ENCODE measurements around the gene PPIL4.

PPIL4 gene

DNA sequence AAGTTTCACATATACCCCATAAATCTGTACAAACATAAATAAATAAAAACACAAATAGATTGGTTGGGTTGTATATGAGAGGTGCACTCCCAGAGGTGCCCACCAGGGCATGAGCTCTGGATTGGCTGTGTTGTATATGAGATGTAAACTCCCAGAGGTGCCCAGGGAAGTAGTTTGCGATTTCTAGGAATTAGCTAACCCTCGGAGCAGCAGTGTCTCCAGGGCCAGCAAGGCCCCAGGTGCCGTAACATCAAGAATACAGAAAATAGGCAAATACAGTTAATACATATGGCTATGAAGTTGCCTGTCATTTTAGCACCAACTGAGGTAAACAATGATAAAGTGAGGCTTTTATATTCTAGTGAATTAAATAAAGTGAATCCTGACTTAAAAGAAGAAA lies 14.9 kb upstream of the PPIL4 start:
- H3K4me3 ChIP-seq (ENCODE audit: low read depth in 1 of 2, low read length in 2 of 2) = no peak overlapping the region
- no peak overlapping the region for H3K27ac ChIP-seq (ENCODE audit: low read length)
- no peak overlapping the region for H3K4me2 ChIP-seq (ENCODE audit: insufficient read depth, low read length)
- H3K9me3 ChIP-seq (ENCODE audit: insufficient read depth, low read length, severe bottlenecking) = no peaks in the 10 kb centered on the region
- H3K9ac ChIP-seq (ENCODE audit: low read depth, low read length) = no peak overlapping the region
- peaks cover 8% of the 10 kb centered on the region for H3K27me3 ChIP-seq (ENCODE audit: insufficient read depth, low read length, poor library complexity)
- H4K20me1 ChIP-seq (ENCODE audit: insufficient read depth, low read length) = no peaks in the 10 kb centered on the region
- peaks cover 11% of the 10 kb centered on the region for H3K4me1 ChIP-seq (ENCODE audit: insufficient read depth, low read length)
- peak; percentile 31 for DNase-seq
- H3K79me2 ChIP-seq (ENCODE audit: insufficient read depth, low read length) = no peaks in the 10 kb centered on the region
- H3K36me3 ChIP-seq (ENCODE audit: insufficient read depth, low read length) = no peaks in the 10 kb centered on the region
- ATAC-seq (ENCODE audit: insufficient read depth, low read depth) = peak; percentile 62
- no peak for TF ChIP-seq EZH2 (IDR thresholded peaks at IDR 0.05; ENCODE audit: borderline replicate concordance, low read depth, low read length, severe bottlenecking)
- TF ChIP-seq, protein P1, sequence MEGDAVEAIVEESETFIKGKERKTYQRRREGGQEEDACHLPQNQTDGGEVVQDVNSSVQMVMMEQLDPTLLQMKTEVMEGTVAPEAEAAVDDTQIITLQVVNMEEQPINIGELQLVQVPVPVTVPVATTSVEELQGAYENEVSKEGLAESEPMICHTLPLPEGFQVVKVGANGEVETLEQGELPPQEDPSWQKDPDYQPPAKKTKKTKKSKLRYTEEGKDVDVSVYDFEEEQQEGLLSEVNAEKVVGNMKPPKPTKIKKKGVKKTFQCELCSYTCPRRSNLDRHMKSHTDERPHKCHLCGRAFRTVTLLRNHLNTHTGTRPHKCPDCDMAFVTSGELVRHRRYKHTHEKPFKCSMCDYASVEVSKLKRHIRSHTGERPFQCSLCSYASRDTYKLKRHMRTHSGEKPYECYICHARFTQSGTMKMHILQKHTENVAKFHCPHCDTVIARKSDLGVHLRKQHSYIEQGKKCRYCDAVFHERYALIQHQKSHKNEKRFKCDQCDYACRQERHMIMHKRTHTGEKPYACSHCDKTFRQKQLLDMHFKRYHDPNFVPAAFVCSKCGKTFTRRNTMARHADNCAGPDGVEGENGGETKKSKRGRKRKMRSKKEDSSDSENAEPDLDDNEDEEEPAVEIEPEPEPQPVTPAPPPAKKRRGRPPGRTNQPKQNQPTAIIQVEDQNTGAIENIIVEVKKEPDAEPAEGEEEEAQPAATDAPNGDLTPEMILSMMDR (IDR thresholded peaks at IDR 0.05; ENCODE audit: borderline replicate concordance, extremely low read depth, low read length, poor library complexity, severe bottlenecking) = peak; percentile 59
- H2AFZ ChIP-seq (ENCODE audit: low read depth, low read length) = no peak overlapping the region

DNA sequence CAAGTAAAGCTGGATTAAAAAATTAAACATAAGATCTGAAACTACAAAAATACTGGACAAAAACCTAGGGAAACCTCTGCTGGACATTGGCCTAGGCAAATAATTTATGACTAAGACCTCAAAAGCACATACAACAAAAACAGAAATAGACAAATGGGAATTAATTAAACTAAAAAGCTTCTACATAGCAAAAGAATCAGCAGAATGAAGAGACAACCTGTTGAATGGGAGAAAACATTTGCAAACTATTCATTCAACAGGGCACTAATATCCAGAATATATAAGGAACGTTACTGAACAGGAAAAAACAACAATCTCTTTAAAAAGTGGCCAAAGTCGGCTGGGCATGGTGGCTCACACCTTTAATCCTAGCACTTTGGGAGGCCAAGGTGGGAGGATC lies 13.5 kb upstream of the PPIL4 start:
- Histone ChIP-seq H3K27ac (ENCODE audit: low read length) (no peak overlapping the region), H4K20me1 (ENCODE audit: insufficient read depth, low read length) (no peaks in the 10 kb centered on the region)

DNA sequence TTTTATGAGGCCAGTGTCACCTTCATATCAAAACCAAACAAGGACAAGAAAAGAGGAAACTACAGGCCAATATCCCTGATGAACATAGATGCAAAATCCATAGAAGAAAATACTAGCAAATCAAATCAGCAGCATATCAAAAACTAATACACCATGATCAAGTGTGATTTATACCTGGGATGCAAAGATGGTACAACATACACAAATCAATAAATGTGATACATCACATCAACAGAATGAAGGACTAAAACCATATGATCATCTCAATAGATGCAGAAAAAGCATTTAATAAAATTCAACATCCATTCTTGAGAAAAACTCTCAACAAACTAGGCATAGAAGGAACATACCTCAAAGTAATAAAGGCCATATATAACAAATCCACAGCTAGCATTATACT lies 12.2 kb upstream of the PPIL4 start:
- Histone ChIP-seq H3K4me1 (ENCODE audit: insufficient read depth, low read length) (no peaks in the 10 kb centered on the region), H3K9me3 (ENCODE audit: insufficient read depth, low read length, severe bottlenecking) (no peaks in the 10 kb centered on the region), H4K20me1 (ENCODE audit: insufficient read depth, low read length) (no peaks in the 10 kb centered on the region), H3K4me2 (ENCODE audit: insufficient read depth, low read length) (no peak overlapping the region), H3K79me2 (ENCODE audit: insufficient read depth, low read length) (no peaks in the 10 kb centered on the region), H2AFZ (ENCODE audit: low read depth, low read length) (no peak overlapping the region), H3K9ac (ENCODE audit: low read depth, low read length) (no peak overlapping the region), H3K27me3 (ENCODE audit: insufficient read depth, low read length, poor library complexity) (peaks cover 8% of the 10 kb centered on the region), H3K27ac (ENCODE audit: low read length) (no peak overlapping the region), H3K36me3 (ENCODE audit: insufficient read depth, low read length) (no peaks in the 10 kb centered on the region), H3K4me3 (ENCODE audit: low read depth in 1 of 2, low read length in 2 of 2) (no peak overlapping the region)
- TF ChIP-seq, protein P1 (IDR thresholded peaks at IDR 0.05; ENCODE audit: borderline replicate concordance, extremely low read depth, low read length, poor library complexity, severe bottlenecking) = no peak
- TF ChIP-seq EZH2 (IDR thresholded peaks at IDR 0.05; ENCODE audit: borderline replicate concordance, low read depth, low read length, severe bottlenecking) = no peak
- no peak for ATAC-seq (ENCODE audit: insufficient read depth, low read depth)
- DNase-seq = no peak

More for the DNA sequence above, 13.5 kb upstream of the PPIL4 start:
- H3K4me2 ChIP-seq (ENCODE audit: insufficient read depth, low read length) = no peak overlapping the region
- no peak overlapping the region for H2AFZ ChIP-seq (ENCODE audit: low read depth, low read length)
- H3K4me1 ChIP-seq (ENCODE audit: insufficient read depth, low read length) = peaks cover under 1% of the 10 kb centered on the region; the same call in 1 of the 2 replicates
- no peak for TF ChIP-seq EZH2 (IDR thresholded peaks at IDR 0.05; ENCODE audit: borderline replicate concordance, low read depth, low read length, severe bottlenecking)
- TF ChIP-seq, protein P1 (IDR thresholded peaks at IDR 0.05; ENCODE audit: borderline replicate concordance, extremely low read depth, low read length, poor library complexity, severe bottlenecking) = no peak
- no peak overlapping the region for H3K9ac ChIP-seq (ENCODE audit: low read depth, low read length)
- no peak overlapping the region for H3K4me3 ChIP-seq (ENCODE audit: low read depth in 1 of 2, low read length in 2 of 2)
- ATAC-seq (ENCODE audit: insufficient read depth, low read depth) = no peak
- H3K36me3 ChIP-seq (ENCODE audit: insufficient read depth, low read length) = no peaks in the 10 kb centered on the region
- peaks cover 8% of the 10 kb centered on the region for H3K27me3 ChIP-seq (ENCODE audit: insufficient read depth, low read length, poor library complexity)
- H3K79me2 ChIP-seq (ENCODE audit: insufficient read depth, low read length) = no peaks in the 10 kb centered on the region
- DNase-seq = no peak
- H3K9me3 ChIP-seq (ENCODE audit: insufficient read depth, low read length, severe bottlenecking) = no peaks in the 10 kb centered on the region

DNA sequence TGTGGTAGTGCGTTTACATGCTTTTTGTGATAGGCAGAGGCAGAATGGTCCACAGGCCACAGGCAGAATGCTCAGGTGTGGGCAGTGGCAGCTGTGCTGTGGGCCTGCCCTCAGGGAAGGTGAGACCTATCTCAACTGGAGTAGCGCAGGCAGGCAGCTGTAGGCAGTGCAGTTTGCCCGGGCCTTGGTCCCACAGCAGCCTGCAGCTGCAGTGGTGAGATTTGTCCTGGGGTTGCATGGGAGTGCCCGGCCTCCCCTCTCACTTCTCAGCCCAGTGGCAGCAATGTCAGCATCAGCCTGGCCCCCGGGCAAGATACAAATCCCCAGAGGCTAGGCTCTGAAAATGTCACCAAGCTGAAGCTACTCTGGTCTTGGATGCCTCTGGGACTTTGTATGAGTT lies 6.1 kb upstream of the PPIL4 start:
- H4K20me1 ChIP-seq (ENCODE audit: insufficient read depth, low read length) = no peaks in the 10 kb centered on the region
- no peaks in the 10 kb centered on the region for H3K9me3 ChIP-seq (ENCODE audit: insufficient read depth, low read length, severe bottlenecking)
- no peak overlapping the region for H3K4me3 ChIP-seq (ENCODE audit: low read depth in 1 of 2, low read length in 2 of 2)
- no peaks in the 10 kb centered on the region for H3K36me3 ChIP-seq (ENCODE audit: insufficient read depth, low read length)
- ATAC-seq (ENCODE audit: insufficient read depth, low read depth) = no peak
- no peak overlapping the region for H3K27ac ChIP-seq (ENCODE audit: low read length)
- TF ChIP-seq, protein P1 (IDR thresholded peaks at IDR 0.05; ENCODE audit: borderline replicate concordance, extremely low read depth, low read length, poor library complexity, severe bottlenecking) = no peak
- H3K27me3 ChIP-seq (ENCODE audit: insufficient read depth, low read length, poor library complexity) = no peaks in the 10 kb centered on the region
- no peak overlapping the region for H2AFZ ChIP-seq (ENCODE audit: low read depth, low read length)
- no peaks in the 10 kb centered on the region for H3K79me2 ChIP-seq (ENCODE audit: insufficient read depth, low read length)
- peaks cover 4% of the 10 kb centered on the region for H3K4me1 ChIP-seq (ENCODE audit: insufficient read depth, low read length)
- DNase-seq = no peak
- H3K4me2 ChIP-seq (ENCODE audit: insufficient read depth, low read length) = no peak overlapping the region
- no peak overlapping the region for H3K9ac ChIP-seq (ENCODE audit: low read depth, low read length)

Data from DND-41 (cell line).